Erythroblast (primary cell): ENCODE data around the gene CX3CL1.

Experiments used
- DNase-seq, 2 experiments: peaks; one replicate each; lab custom pipeline; 2025; lab: John Stamatoyannopoulos, UW
- GATA1 ChIP-seq: IDR thresholded peaks from 2 replicates; pipeline ENCODE4 v1.6.1; 2011; ENCODE audit warnings: low read depth, mild to moderate bottlenecking, control low read depth, low read length, moderate library complexity
- POLR2A ChIP-seq: IDR thresholded peaks from 2 replicates; pipeline ENCODE4 v1.6.1; 2011; ENCODE audit warnings: mild to moderate bottlenecking, low read length

The CX3CL1 gene

GRCh38 chr16:57382535-57383275, 10.4 kb downstream of the CX3CL1 start:
- DNase-seq: peak in 1 of 2 experiments; percentile 4
- TF ChIP-seq POLR2A (no peak), GATA1 (no peak)

DNA sequence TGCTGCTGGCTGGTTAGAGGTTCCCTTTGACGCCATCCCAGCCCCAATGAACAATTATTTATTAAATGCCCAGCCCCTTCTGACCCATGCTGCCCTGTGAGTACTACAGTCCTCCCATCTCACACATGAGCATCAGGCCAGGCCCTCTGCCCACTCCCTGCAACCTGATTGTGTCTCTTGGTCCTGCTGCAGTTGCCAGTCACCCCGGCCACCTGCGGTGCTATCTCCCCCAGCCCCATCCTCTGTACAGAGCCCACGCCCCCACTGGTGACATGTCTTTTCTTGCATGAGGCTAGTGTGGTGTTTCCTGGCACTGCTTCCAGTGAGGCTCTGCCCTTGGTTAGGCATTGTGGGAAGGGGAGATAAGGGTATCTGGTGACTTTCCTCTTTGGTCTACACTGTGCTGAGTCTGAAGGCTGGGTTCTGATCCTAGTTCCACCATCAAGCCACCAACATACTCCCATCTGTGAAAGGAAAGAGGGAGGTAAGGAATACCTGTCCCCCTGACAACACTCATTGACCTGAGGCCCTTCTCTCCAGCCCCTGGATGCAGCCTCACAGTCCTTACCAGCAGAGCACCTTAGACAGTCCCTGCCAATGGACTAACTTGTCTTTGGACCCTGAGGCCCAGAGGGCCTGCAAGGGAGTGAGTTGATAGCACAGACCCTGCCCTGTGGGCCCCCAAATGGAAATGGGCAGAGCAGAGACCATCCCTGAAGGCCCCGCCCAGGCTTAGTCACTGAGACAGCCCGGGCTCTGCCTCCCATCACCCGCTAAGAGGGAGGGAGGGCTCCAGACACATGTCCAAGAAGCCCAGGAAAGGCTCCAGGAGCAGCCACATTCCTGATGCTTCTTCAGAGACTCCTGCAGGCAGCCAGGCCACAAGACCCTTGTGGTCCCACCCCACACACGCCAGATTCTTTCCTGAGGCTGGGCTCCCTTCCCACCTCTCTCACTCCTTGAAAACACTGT, 11.3 kb downstream of the CX3CL1 start:
- DNase-seq: peak; percentile 59
- TF ChIP-seq POLR2A (no peak), GATA1 (no peak)

GRCh38 chr16:57384248-57385070, 12.2 kb downstream of the CX3CL1 start:
- DNase-seq: no peak

DNA sequence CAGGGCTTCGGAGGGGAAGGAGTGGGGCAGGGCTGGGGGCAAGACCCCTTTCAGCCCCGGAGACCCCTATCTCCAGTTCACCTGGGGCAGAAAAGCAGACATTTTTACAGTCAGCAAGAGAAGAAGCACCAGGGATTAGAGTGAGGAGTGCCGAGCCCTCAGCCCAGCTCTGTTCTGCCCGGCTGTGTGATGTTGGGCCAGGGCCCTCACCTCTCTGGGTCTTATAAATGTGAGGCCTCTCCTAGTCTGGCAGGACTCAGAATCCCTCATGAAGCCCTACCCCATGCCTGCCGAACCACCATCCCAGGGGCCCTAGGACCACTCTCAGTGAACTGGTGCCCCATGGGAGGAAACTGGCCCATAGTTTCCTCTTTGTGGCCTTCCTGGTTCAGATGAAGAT, 12.8 kb downstream of the CX3CL1 start:
- no peak for DNase-seq
- TF ChIP-seq GATA1: no peak

More at GRCh38 chr16:57384248-57385070, 12.2 kb downstream of the CX3CL1 start:
- TF ChIP-seq POLR2A: no peak
- no peak for TF ChIP-seq GATA1

GRCh38 chr16:57386381-57386951, 14.2 kb downstream of the CX3CL1 start:
- no peak for DNase-seq
- TF ChIP-seq POLR2A: no peak
- TF ChIP-seq GATA1: no peak

GRCh38 chr16:57387598-57388354, 15.5 kb downstream of the CX3CL1 start:
- DNase-seq: no peak
- TF ChIP-seq POLR2A (no peak), GATA1 (no peak)

DNA sequence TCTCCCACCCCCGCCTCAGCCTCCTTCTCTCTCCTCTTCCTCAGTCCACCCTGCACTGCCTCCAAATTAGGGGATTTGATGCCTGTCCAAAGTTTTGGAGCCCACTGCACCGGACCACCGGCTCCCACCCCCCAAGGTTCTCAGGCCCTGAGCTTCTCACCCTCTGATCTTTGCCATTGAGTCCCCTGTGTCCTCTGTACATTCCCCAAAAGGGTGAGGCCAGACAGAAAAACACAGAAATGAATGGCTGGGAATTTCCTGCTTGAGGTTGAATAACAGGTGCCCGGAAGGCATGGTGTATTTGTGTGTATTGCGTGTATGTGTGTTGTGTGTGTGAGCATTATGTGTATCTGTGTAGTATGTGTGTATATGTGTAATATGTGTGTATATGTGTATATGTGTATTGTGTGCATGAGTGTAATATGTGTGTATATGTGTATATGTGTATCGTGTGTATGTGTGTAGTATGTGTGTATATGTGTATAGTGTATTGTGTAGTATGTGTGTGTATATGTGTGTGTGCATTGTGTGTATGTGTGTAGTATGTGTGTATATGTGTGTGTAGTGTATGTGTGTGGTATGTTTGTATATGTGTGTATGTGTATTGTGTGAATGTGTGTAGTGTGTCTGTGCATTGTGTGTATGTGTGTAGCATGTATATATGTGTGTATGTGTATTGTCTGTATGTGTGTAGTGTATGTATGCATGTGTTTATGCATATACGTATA, 16.2 kb downstream of the CX3CL1 start:
- no peak for DNase-seq
- no peak for TF ChIP-seq GATA1
- no peak for TF ChIP-seq POLR2A

GRCh38 chr16:57389087-57389468, 16.8 kb downstream of the CX3CL1 start:
- no peak for DNase-seq

DNA sequence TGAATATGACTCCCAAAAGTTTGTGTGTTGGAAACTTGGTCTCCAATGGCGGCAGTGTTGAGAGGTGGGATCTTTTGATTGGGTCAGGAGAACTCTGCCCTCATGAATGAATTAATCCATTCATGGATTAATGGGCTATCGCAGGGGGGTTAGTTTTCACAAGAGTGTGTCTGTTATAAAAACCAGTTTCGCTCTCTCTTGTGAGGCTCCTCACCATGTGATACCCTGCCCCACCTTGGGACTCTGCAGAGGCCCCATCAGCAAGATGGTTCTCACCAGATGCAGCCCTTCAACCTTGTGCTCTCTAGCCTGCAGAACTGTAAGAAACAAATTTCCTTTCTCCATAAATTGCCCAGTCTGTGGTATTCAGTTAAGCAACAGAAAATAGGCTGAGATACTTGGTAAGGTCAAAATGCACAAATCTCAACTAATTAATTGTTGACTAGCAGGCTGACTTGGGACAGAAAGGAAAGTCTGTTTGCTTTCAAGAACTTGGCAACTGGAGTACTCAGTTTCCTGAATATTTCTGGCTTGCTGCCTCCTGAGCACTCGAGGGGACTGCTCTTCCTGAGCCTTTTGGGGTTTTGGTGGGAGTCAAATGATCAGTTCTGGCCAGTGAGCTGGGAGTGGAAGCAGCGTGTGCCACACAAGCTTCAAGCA, 18.5 kb downstream of the CX3CL1 start:
- TF ChIP-seq POLR2A: no peak
- TF ChIP-seq GATA1: no peak
- DNase-seq: no peak

More at GRCh38 chr16:57389087-57389468, 16.8 kb downstream of the CX3CL1 start:
- TF ChIP-seq GATA1 (no peak), POLR2A (no peak)

DNA sequence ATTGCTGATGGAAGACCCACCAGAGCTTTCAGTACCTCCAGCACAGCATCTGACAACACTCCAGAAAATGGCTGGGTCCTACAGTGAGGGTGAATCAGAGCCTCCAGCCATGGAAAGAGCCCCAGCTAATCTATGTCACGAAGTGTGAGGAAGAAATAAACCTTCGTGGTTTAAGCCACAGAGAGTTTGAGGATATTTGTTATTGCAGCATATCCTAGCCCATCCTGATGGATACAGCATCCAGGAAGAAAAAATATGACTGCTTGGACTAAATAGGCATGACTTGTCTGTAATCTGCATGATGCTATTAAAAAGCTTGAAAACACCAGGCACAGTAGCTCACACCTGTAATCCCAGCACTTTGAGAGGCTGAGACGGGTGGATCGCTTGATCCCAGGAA, 19.0 kb downstream of the CX3CL1 start:
- no peak for TF ChIP-seq POLR2A
- no peak for TF ChIP-seq GATA1
- no peak for DNase-seq

- no peak for TF ChIP-seq POLR2A
- no peak for TF ChIP-seq GATA1
- no peak for DNase-seq
Observed at GRCh38 chr16:57391708-57392107, 19.4 kb downstream of the CX3CL1 start.
